Type B pancreatic cell (in vitro differentiated cells): ENCODE measurements around the gene CDH7. TPM values are rescaled to one million over a fixed set of nuclear protein-coding genes. Genes with fewer than 3 reads are reported as not detected.

Experiments used
- DNase-seq: peaks from one replicate; pipeline ENCODE4 v3.0.0; 2021; ENCODE audit warnings: mixed read lengths; ENCODE audit not compliant: unreplicated experiment; ENCODE audit errors: extremely low spot score
- H3K27ac Mint-ChIP-seq: 2 replicates; pipeline ENCODE4 v1.8.0; 2021; ENCODE audit warnings: mild to moderate bottlenecking, mixed read lengths
- H3K27me3 Mint-ChIP-seq: 2 replicates; pipeline ENCODE4 v1.8.0; 2021; ENCODE audit warnings: mixed read lengths
- H3K36me3 Mint-ChIP-seq: 2 replicates; pipeline ENCODE4 v1.8.0; 2021; ENCODE audit warnings: mixed read lengths
- H3K4me1 Mint-ChIP-seq: one replicate; pipeline ENCODE4 v1.8.0; 2021; ENCODE audit warnings: mixed read lengths; ENCODE audit not compliant: unreplicated experiment
- H3K4me3 Mint-ChIP-seq: 2 replicates; pipeline ENCODE4 v1.8.0; 2021; ENCODE audit warnings: mild to moderate bottlenecking, mixed read lengths
- H3K9me3 Mint-ChIP-seq: 2 replicates; pipeline ENCODE4 v1.8.0; 2021; ENCODE audit warnings: mixed read lengths
- total RNA-seq: library from RNA; stranded (reverse); gene quantifications from 2 replicates; pipeline ENCODE4 v1.2.1, GENCODE V29; 2021; ENCODE audit warnings: low replicate concordance
- TF ChIP-seq, protein P1 (sequence below): fragments of 200-600 bp; sonication (generic); conservative IDR thresholded peaks from 2 replicates; pipeline ENCODE4 v1.5.0; 2021; ENCODE audit warnings: antibody characterized with exemption, mild to moderate bottlenecking

The CDH7 gene
- total RNA-seq, 1 donor from 2014 or later, result 5.5 TPM

- peaks cover 25% of the 10 kb centered on the region for H3K4me1 Mint-ChIP-seq
- TF ChIP-seq, protein P1, sequence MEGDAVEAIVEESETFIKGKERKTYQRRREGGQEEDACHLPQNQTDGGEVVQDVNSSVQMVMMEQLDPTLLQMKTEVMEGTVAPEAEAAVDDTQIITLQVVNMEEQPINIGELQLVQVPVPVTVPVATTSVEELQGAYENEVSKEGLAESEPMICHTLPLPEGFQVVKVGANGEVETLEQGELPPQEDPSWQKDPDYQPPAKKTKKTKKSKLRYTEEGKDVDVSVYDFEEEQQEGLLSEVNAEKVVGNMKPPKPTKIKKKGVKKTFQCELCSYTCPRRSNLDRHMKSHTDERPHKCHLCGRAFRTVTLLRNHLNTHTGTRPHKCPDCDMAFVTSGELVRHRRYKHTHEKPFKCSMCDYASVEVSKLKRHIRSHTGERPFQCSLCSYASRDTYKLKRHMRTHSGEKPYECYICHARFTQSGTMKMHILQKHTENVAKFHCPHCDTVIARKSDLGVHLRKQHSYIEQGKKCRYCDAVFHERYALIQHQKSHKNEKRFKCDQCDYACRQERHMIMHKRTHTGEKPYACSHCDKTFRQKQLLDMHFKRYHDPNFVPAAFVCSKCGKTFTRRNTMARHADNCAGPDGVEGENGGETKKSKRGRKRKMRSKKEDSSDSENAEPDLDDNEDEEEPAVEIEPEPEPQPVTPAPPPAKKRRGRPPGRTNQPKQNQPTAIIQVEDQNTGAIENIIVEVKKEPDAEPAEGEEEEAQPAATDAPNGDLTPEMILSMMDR, result no peak
- H3K4me3 Mint-ChIP-seq, result peak overlapping the region; percentile 88
- peaks cover 51% of the 10 kb centered on the region for H3K27me3 Mint-ChIP-seq
- H3K36me3 Mint-ChIP-seq, result no peaks in the 10 kb centered on the region
- no peak for DNase-seq
- H3K27ac Mint-ChIP-seq, result peak overlapping the region; percentile 35
- H3K9me3 Mint-ChIP-seq, result no peaks in the 10 kb centered on the region
Observed at GRCh38 chr18:65749841-65750240, 971 bp upstream of the CDH7 start.

DNA sequence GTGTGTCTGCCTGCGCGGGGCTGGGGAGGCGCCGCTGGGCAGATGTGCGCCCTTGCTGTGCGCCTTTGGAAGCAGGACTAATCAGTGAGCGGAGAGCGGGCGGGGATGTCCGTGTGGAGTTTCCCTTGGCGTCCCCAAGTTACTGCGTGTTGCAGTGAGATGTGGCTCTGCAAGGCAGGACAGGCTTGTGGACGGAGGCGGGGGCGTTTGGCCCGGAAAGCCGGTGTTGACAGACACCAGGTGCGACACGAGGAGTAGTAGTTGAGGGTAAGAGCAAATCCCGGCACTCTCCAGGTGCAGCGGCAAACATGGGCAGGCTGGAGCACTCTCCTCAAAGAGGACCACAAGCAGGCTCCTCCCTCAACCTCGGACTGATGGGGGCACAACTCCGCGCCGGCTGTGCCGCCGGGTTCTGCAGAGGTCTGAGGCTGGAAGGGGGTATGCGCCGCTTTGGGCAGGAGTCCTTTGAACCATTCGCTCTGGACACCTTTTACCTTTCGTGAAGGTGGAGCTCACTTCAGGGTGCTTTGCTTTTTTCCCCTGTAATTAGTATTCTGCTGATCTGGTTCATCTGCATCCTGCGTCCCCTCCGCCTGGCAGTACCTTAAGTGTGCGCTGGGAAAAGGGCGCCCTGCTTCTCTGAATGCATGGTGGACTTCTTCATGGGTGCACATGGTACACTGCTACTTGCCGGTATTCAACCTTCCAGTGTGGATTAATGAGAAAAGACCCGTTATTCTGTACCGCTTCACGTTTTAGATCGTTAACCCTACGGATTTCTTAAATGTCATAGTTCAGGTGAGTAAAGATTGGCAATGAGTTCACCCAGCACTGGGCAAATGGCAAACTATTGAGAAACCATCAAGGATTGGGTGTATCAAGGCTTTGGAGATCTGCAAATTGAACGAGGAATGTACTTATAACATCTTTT lies 608 bp downstream of the CDH7 start:
- peak; percentile 68 for DNase-seq
- Mint-ChIP-seq H3K4me3 (peak overlapping the region; percentile 86), H3K27ac (no peak overlapping the region), H3K36me3 (no peaks in the 10 kb centered on the region), H3K9me3 (no peaks in the 10 kb centered on the region), H3K4me1 (peaks cover 25% of the 10 kb centered on the region), H3K27me3 (peaks cover 51% of the 10 kb centered on the region)
- TF ChIP-seq, protein P1, result peak; percentile 43

- TF ChIP-seq, protein P1, result no peak
Observed at GRCh38 chr18:65752625-65753325, 2.0 kb downstream of the CDH7 start.

GRCh38 chr18:65753520-65753919 lies 2.7 kb downstream of the CDH7 start:
- H3K27me3 Mint-ChIP-seq, result peaks cover 42% of the 10 kb centered on the region

More at GRCh38 chr18:65752625-65753325, 2.0 kb downstream of the CDH7 start:
- Mint-ChIP-seq H3K27me3 (peaks cover 47% of the 10 kb centered on the region), H3K4me3 (peak overlapping the region; percentile 86), H3K9me3 (no peaks in the 10 kb centered on the region), H3K36me3 (no peaks in the 10 kb centered on the region), H3K4me1 (peaks cover 25% of the 10 kb centered on the region), H3K27ac (no peak overlapping the region)
- DNase-seq, result no peak

GRCh38 chr18:65754121-65754520 lies 3.3 kb downstream of the CDH7 start:
- Mint-ChIP-seq H3K27me3 (peaks cover 36% of the 10 kb centered on the region), H3K27ac (no peak overlapping the region), H3K4me1 (peaks cover 25% of the 10 kb centered on the region), H3K4me3 (no peak overlapping the region), H3K36me3 (no peaks in the 10 kb centered on the region), H3K9me3 (no peaks in the 10 kb centered on the region)
- no peak for DNase-seq
- TF ChIP-seq, protein P1, result no peak

More at GRCh38 chr18:65753520-65753919, 2.7 kb downstream of the CDH7 start:
- H3K36me3 Mint-ChIP-seq, result no peaks in the 10 kb centered on the region
- TF ChIP-seq, protein P1, result peak; percentile 80
- H3K4me1 Mint-ChIP-seq, result peaks cover 25% of the 10 kb centered on the region
- no peak for DNase-seq
- H3K27ac Mint-ChIP-seq, result no peak overlapping the region
- H3K9me3 Mint-ChIP-seq, result no peaks in the 10 kb centered on the region
- H3K4me3 Mint-ChIP-seq, result peak overlapping the region; percentile 77
